Tibial artery (tissue), 4 donors: Measurements from ENCODE around the gene ISG20L2.

Source experiments
- DNase-seq, 2 donors: peaks; one replicate each; pipeline ENCODE4 v3.0.0-alpha.2; 2019
- H3K27ac ChIP-seq, 2 donors: fragments of 200-600 bp; sonication (generic) in 1 of 2; 1 replicate in 1 of 2; 2 replicates in 1 of 2; pipeline ENCODE4 v1.5.1; 2018 to 2019; ENCODE audit warnings: mild to moderate bottlenecking in 1 of 2
- H3K27me3 ChIP-seq, 2 donors: fragments of 200-600 bp; sonication (generic) in 1 of 2; one replicate each; pipeline versions ENCODE4 v1.5.1 to v1.6.0; 2016 to 2019
- H3K36me3 ChIP-seq, 3 donors: fragments of 200-600 bp; sonication (generic) in 2 of 3; one replicate each; pipeline ENCODE4 v1.5.1; 2016 to 2019; ENCODE audit warnings: mild to moderate bottlenecking in 2 of 3
- H3K4me1 ChIP-seq, 4 donors: fragments of 200-600 bp; sonication (generic) in 2 of 4; 1 replicate in 3 of 4; 2 replicates in 1 of 4; pipeline ENCODE4 v1.5.1; 2016 to 2019
- H3K4me3 ChIP-seq, 2 donors: fragments of 200-600 bp; sonication (generic) in 1 of 2; 1 replicate in 1 of 2; 2 replicates in 1 of 2; pipeline ENCODE4 v1.5.1; 2018 to 2019; ENCODE audit warnings: mild to moderate bottlenecking in 2 of 2
- H3K9me3 ChIP-seq, 3 donors: fragments of 200-600 bp; sonication (generic) in 1 of 3; one replicate each; pipeline ENCODE4 v1.5.1; 2016 to 2019
- intact Hi-C: fragments of 100-400 bp; cut with DNase I; formaldehyde crosslinking; loops from one replicate; pipeline ENCODE4 v1.15.0; 2023; ENCODE audit warnings: low total_unique reads
- TF ChIP-seq, protein P1 (sequence below), 2 experiments: fragments of 200-600 bp in 1 of 2; fragments of 450-650 bp in 1 of 2; IDR thresholded peaks; one replicate each; pipeline ENCODE4 v1.5.1; 2017 to 2019; ENCODE audit warnings: antibody characterized with exemption in 2 of 2, mild to moderate bottlenecking in 1 of 2, moderate library complexity in 1 of 2

ISG20L2 gene

GRCh38 chr1:156741481-156741983 lies 13.0 kb upstream of the ISG20L2 start:
- intact Hi-C loops = no loop called here
- no peaks in the 10 kb centered on the region for H3K9me3 ChIP-seq
- H3K4me1 ChIP-seq = peaks cover 0 to 41% (median 28%) of the 10 kb centered on the region in 4 donors
- H3K4me3 ChIP-seq = peak overlapping the region; percentile 28 to 64
- TF ChIP-seq, protein P1, sequence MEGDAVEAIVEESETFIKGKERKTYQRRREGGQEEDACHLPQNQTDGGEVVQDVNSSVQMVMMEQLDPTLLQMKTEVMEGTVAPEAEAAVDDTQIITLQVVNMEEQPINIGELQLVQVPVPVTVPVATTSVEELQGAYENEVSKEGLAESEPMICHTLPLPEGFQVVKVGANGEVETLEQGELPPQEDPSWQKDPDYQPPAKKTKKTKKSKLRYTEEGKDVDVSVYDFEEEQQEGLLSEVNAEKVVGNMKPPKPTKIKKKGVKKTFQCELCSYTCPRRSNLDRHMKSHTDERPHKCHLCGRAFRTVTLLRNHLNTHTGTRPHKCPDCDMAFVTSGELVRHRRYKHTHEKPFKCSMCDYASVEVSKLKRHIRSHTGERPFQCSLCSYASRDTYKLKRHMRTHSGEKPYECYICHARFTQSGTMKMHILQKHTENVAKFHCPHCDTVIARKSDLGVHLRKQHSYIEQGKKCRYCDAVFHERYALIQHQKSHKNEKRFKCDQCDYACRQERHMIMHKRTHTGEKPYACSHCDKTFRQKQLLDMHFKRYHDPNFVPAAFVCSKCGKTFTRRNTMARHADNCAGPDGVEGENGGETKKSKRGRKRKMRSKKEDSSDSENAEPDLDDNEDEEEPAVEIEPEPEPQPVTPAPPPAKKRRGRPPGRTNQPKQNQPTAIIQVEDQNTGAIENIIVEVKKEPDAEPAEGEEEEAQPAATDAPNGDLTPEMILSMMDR (IDR thresholded peaks at IDR 0.05) = no peak
- H3K27me3 ChIP-seq = no peaks in the 10 kb centered on the region
- H3K36me3 ChIP-seq = peaks cover 21 to 51% (median 44%) of the 10 kb centered on the region in 3 donors
- no peak for DNase-seq
- H3K27ac ChIP-seq = peak overlapping the region; percentile 80 to 83

DNA sequence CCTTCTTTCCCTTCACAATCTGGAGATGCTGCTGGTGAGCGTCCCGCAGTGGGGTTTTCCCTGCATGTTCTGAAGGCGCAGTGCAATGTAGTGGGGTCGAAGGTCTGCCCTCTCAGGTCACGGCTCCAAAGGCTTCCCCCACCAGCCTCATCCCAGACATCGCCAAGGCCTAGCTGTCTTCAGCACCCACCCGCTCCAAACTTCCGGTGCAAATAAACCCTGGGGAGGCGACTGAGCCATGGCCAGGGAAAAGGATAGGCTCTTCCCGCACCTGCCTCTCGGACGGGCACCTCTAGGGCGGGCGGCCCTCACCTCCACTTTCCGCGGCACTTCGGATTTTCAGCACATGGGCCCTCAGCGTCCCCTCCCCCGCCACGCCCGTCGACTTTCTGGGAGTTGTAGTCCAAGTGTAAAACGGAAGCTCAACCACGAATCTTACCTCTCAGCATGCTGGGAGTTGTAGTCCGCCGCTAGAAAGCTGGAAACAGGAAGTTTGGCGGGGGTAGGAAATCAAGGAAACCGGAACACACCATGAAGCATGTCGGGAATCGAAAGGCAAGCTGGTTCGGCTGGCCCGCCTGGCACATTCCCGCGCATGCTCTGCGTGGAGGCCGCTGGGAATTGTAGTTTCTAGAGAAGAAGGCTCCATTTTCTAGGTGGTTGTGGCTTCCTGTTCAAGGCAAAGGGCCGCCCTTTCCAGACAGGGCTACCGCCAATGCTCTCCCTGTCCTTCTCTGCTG lies 12.3 kb upstream of the ISG20L2 start, which contains the start of gene MRPL24:
Gene MRPL24 (minus strand): TSS at position 348 of the 740 bp plus-strand sequence. CDS start 2,384 bp downstream, outside the sequence.
- peaks cover 21 to 57% (median 48%) of the 10 kb centered on the region in 3 donors for H3K36me3 ChIP-seq
- TF ChIP-seq, protein P1 (IDR thresholded peaks at IDR 0.05) = no peak
- H3K9me3 ChIP-seq = no peaks in the 10 kb centered on the region
- peak; percentile 99 for DNase-seq
- intact Hi-C loops = no loop called here
- H3K27ac ChIP-seq = peak within 1 kb of the TSS; percentile 80 to 83
- H3K4me1 ChIP-seq = peaks cover 0 to 35% (median 21%) of the 10 kb centered on the region in 4 donors
- peak within 1 kb of the TSS; percentile 64 to 71 for H3K4me3 ChIP-seq
- no peaks in the 10 kb centered on the region for H3K27me3 ChIP-seq

DNA sequence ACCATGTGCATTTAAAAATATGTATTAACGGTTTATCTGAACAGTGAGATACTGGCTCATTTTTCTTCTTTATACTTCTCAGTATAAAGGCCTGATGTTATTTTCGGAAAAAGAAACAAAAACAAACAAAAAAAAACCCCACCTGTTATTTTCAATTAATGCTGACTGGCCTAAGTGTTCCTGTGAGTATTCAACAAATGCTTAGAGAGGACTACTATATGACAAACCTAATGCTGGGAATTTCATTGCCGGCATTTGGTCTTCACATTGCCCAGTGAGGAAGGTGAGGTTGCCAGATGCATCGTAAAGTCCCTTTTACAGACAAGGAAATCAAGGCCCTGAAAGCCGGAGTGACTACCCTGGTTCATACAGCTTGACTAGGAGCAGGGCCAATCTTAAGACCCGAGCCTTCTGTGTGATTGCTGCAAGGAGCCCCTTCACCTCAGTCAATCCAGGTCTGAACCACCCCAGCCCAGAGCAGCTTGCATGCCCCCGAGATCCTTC lies 11.7 kb upstream of the ISG20L2 start:
- intact Hi-C loops = no loop called here
- peaks cover 26 to 62% (median 48%) of the 10 kb centered on the region in 3 donors for H3K36me3 ChIP-seq
- peak overlapping the region; percentile 62 to 76 for H3K27ac ChIP-seq

GRCh38 chr1:156738916-156739315 lies 10.3 kb upstream of the ISG20L2 start:
- intact Hi-C loops = no loop called here
- H3K36me3 ChIP-seq = peaks cover 25 to 60% (median 35%) of the 10 kb centered on the region in 3 donors

More for the DNA sequence above, 11.7 kb upstream of the ISG20L2 start:
- TF ChIP-seq, protein P1 (IDR thresholded peaks at IDR 0.05) = no peak
- no peak for DNase-seq
- Histone ChIP-seq H3K9me3 (no peaks in the 10 kb centered on the region), H3K4me3 (peak overlapping the region; percentile 64 to 71), H3K4me1 (peaks cover 0 to 29% (median 16%) of the 10 kb centered on the region in 4 donors), H3K27me3 (no peaks in the 10 kb centered on the region)

GRCh38 chr1:156738407-156738806 lies 9.8 kb upstream of the ISG20L2 start:
- H3K4me3 ChIP-seq = no peak overlapping the region
- peaks cover 22 to 60% (median 30%) of the 10 kb centered on the region in 3 donors for H3K36me3 ChIP-seq
- TF ChIP-seq, protein P1 (IDR thresholded peaks at IDR 0.05) = no peak
- peaks cover 0 to 19% (median 12%) of the 10 kb centered on the region in 4 donors for H3K4me1 ChIP-seq
- no peak overlapping the region for H3K27ac ChIP-seq
- intact Hi-C loops = no loop called here
- no peak for DNase-seq
- H3K9me3 ChIP-seq = no peaks in the 10 kb centered on the region
- H3K27me3 ChIP-seq = no peaks in the 10 kb centered on the region

More at GRCh38 chr1:156738916-156739315, 10.3 kb upstream of the ISG20L2 start:
- DNase-seq = no peak
- Histone ChIP-seq H3K9me3 (no peaks in the 10 kb centered on the region), H3K4me1 (peaks cover 0 to 19% (median 12%) of the 10 kb centered on the region in 4 donors), H3K4me3 (no peak overlapping the region), H3K27ac (no peak overlapping the region), H3K27me3 (no peaks in the 10 kb centered on the region)
- TF ChIP-seq, protein P1 (IDR thresholded peaks at IDR 0.05) = no peak
